GM18498 (cell line): ENCODE results near the gene FSTL4.

Experiments used
- ATAC-seq: cut with Tn5 transposase; IDR thresholded peaks from one replicate; pipeline ENCODE4 v1.9.1; 2021; ENCODE audit warnings: mild to moderate bottlenecking, moderate library complexity; ENCODE audit not compliant: unreplicated experiment

FSTL4 gene

DNA sequence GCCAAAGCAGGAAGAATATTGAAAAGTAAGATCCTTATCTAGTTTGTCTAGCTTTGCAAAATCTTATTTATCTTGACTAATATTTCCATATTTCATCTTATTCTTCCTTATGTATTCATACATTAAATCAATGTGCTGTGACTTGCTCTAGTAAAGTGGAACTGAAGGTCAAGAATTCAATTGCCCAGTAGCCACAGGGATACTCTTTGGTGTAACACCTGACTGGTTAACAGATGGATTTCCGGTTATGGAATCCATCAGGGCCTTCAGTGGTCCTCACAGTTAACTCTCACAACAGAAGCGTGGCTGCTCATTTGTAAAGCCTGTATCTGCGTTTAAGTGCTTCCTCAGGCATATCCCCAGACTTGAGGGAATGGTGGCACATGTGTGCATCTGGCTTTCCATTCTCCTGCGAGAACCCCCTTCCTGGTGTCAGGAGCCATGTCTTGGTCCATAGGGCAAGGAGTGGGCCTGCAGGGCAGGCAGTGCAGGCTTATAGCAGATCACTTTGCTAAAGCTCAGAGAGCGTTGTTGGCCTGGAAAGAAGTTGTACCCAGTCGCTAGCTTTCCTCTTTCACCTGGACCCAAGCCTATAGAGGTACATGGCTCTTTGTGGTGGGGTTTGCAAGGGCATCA is 461.3 kb downstream of the FSTL4 start:
- no peak for ATAC-seq

- no peak for ATAC-seq
Observed at GRCh38 chr5:133149345-133149744, 463.0 kb downstream of the FSTL4 start.

GRCh38 chr5:133147815-133148567 is 464.4 kb downstream of the FSTL4 start:
- no peak for ATAC-seq

DNA sequence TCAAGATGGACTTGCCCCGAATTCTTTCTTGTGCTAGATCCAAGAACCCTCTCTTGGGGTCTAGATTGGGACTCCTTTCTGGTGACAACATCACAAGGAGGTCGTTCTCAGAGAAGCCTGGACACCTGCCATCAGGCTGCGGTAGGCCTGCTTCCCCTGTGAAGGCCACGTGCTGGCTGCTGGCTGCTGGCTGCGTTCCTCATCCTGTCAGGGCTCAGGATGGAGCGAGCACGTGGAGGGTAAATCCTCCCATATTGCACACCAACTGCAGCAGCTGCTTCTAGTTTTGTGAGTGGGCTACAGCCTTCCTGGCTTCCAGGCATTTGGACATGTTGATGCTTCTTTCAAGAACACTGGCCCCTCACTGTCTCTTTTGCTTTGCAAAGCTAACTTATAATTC is 464.9 kb downstream of the FSTL4 start:
- ATAC-seq: no peak
